GM13977 (cell line): ENCODE results near the gene NDUFA11.

Source experiments
- DNase-seq: peaks from one replicate; pipeline ENCODE4 v3.0.0; 2012; ENCODE audit warnings: low spot score
- in situ Hi-C: fragments of 300-500 bp; cut with MboI; formaldehyde crosslinking; loops from one replicate; pipeline ENCODE4 v1.12.0; 2022; ENCODE audit warnings: low sequenced_read_pairs, low pct_unique_long_range_greater_than_20kb, mixed read lengths, inconsistent platforms; ENCODE audit not compliant: unreplicated experiment
- TF ChIP-seq, protein P1 (sequence below): IDR thresholded peaks from 2 replicates; pipeline ENCODE4 v1.5.1; 2012; ENCODE audit warnings: mild to moderate bottlenecking, control low read depth; ENCODE audit not compliant: insufficient read depth; ENCODE audit errors: extremely low read depth, missing control alignments

Gene NDUFA11

DNA sequence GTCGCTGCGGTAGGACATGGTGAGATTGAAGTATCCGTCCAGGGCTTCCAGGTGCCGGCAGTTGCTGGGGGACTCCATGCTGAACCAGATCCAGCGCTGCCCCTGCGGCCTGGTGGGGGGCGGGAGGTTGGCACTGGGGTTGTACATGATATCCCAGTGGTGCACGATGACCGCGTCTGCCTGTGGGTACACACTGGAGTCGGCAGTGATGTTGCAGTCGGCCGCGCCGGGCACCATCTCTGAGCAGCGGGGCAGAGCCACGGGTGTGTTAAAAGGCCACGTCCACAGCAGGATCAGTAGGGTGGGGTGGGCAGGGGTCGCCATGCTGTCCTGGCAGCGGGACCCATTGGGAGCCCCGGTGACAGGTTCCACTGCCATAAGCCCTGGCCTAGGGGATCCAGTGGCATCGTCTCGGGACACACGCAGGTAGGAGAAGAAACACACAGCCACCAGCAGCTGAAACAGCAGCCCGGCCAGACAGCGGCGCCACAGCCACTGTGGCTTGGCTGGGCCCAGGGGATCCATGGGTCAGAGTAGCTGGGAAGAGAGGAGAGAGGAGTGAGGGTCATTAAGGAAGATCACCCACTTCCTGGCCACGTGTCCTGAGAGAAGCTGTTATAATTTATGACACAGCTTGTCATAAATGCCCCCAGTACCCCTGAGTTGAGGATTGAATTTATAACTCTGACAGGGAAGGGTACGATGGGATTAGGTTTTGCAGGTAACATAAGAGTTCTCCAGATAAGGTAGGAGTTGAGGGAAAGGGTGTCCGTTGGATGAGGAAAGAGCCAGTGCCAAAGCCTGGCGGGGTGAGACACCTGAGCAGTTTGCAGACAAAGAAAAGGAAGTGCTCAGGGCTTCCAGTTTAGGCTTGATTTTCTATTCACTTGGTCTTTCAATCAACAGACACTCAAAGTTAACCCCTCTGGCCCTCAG, 36.1 kb downstream of the NDUFA11 start:
- no peak for DNase-seq
- TF ChIP-seq, protein P1, sequence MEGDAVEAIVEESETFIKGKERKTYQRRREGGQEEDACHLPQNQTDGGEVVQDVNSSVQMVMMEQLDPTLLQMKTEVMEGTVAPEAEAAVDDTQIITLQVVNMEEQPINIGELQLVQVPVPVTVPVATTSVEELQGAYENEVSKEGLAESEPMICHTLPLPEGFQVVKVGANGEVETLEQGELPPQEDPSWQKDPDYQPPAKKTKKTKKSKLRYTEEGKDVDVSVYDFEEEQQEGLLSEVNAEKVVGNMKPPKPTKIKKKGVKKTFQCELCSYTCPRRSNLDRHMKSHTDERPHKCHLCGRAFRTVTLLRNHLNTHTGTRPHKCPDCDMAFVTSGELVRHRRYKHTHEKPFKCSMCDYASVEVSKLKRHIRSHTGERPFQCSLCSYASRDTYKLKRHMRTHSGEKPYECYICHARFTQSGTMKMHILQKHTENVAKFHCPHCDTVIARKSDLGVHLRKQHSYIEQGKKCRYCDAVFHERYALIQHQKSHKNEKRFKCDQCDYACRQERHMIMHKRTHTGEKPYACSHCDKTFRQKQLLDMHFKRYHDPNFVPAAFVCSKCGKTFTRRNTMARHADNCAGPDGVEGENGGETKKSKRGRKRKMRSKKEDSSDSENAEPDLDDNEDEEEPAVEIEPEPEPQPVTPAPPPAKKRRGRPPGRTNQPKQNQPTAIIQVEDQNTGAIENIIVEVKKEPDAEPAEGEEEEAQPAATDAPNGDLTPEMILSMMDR, result no peak
- in situ Hi-C loops, result no loop called here

DNA sequence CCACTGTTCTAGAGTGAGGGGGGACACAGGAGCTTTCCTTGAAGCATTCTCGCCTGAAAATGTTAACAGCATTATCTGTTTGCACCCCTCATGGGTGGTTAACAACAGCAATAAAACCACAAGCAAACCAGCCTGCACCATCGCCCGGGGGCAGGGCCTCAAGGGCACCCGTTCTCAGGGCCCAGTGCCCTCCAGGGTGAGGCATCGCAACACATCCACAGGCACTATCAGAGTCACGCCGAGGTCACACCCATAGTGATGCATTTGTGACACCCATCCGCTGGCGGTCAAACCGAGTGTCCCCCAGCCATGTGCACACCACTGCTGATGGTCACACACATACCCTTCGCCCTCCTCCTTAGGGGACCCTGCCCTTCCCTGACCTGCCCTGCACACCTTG, 37.8 kb downstream of the NDUFA11 start:
- no peak for DNase-seq
- TF ChIP-seq, protein P1, result no peak
- in situ Hi-C loops, result no loop called here

DNA sequence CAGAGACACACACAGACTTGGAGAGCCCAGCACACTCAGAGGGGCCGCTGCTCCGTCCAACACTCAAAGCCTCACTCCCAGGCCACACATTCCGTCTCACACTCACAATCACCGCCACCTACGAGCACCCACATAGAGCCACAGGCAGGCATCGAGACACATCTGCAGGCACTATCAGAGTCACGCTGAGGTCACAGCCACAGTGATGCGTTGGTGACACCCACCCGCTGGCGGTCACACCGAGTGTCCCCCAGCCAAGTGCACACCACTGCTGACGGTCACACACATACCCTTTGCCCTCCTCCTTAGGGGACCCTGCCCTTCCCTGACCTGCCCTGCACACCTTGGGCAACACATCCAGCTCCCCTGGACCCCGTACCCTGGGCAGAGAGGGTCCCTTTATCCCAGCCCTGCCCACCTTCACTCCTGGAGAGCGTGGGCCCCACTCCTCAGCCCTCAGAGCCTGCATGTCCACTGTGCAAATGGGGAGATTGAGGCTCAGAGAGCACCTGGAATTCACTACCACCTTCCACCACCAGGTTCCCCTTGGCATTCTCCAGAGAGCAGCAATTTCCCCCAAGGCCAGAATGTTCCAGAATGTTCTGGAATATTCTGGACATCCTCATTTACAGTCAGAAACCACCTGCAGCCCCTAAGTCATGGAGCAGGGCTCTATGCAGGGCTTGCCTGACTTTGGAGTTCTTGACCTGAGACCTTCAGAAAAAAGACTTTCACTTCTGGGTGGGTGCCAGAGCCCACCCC, 38.7 kb downstream of the NDUFA11 start:
- TF ChIP-seq, protein P1, result no peak
- no peak for DNase-seq
- in situ Hi-C loops, result no loop called here

DNA sequence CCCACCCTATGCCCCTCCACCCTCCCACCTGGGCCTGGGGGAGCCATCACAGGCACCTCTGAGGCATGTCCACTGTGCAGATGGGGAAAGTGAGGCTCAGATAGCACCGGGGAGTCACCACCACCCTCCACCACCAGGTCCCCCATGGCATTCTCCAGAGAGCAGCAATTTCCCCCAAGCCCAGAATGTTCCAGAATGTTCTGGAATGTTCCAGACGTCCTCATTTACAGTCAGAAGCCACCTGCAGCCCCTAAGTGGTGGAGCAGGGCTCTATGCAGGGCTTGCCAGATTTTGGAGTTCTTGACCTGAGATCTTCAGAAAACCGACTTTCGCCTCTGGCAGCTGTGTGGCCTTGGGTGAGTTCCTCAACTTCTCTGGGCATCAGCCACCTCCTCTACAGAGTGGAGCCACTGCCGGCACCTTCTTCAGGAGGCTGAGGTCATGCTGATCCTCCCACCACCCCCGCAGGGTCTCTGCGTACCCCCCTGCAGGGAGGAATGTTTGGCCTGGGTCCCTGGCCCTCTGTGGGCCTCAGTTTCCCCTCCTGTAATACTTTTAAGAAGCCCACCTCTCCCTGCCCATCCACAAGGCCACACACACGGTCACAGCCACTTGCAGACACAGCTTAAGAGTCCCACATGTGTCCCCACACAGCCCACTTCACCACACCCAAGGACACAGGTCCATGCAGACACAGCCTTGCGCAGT, 39.4 kb downstream of the NDUFA11 start:
- in situ Hi-C loops, result no loop called here
- TF ChIP-seq, protein P1, result no peak
- no peak for DNase-seq

DNA sequence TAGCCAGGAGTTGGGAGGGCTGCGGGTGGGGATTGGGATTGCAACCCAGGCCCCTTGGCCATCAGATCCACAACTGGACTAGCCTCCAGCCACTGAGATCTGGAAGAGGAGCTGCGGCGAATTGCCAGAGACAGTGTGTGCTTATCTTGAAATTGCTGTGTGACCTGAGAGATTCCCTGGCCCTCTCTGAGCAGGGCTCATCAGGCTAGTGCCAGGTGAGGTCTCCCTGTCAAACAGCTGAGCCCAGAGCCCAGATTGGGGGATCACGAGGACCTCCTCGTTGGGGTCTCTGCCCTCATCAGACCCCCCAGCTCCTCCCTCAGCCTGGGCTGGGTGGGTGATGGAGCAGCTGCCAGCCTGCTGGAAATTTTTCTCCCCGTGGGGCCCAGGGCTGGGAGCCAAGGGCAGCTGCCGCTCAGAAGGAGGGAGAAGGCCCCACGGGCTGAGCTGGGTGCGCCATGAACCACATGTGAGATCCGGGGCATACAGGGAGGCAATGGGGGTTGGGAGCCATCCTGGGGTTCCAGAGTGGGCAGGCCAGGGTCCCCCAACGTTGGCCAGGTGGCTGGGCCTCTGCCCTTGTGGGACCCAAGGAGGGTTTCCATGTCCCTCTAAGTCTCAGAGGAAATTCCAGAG, 40.4 kb downstream of the NDUFA11 start:
- no peak for DNase-seq
- TF ChIP-seq, protein P1, result no peak
- in situ Hi-C loops, result no loop called here
